HCT116 (cell line): ENCODE measurements around the gene LAMP1. TPM values are rescaled to one million over a fixed set of nuclear protein-coding genes. Genes with fewer than 3 reads are reported as not detected.

ENCODE experiments used
- ATAC-seq: fragments of 200-7000 bp; cut with Tn5 transposase; 2 replicates; pipeline ENCODE4 v1.9.1; 2020; ENCODE audit warnings: mild to moderate bottlenecking, moderate library complexity
- BruUV-seq: library from RNA; stranded (reverse); fragments of 400-500 nt; replicated peaks from 2 replicates; lab custom pipeline; 2021; lab: Mats Ljungman, UMichigan
- CTCF ChIA-PET: fragments of 300-600 bp; sonication (Branson Sonifier 250); formaldehyde crosslinking; loops from one replicate; lab custom pipeline; 2021; ENCODE audit warnings: antibody characterized with exemption; lab: Charles Lee
- POLR2A ChIA-PET: fragments of 300-600, 350-600 bp; sonication (Branson Sonifier 250); formaldehyde crosslinking; loops from one replicate; lab custom pipeline; 2021; ENCODE audit warnings: antibody characterized with exemption; lab: Charles Lee
- RAD21 ChIA-PET, 2 experiments: fragments of 300-600 bp; sonication (Branson Sonifier 250); formaldehyde crosslinking; loops; one replicate each; lab custom pipeline; 2023; ENCODE audit warnings: low total read pairs in 2 of 2; ENCODE audit not compliant: uncharacterized antibody in 2 of 2, unreplicated experiment in 2 of 2, low non-redundant PET in 1 of 2; lab: Charles Lee
- DNase-seq: peaks from one replicate; pipeline ENCODE4 v3.0.0-alpha.2; 2010; ENCODE audit warnings: low read depth, low spot score
- H2AFZ ChIP-seq: fragments of 200-600 bp; shearing (Covaris generic), sonication (generic); 2 replicates; pipeline ENCODE4 v1.6.1; 2017; ENCODE audit warnings: low read depth, mixed run types, mixed read lengths, antibody characterized with exemption, low read length; ENCODE audit not compliant: poor library complexity, severe bottlenecking
- H3K27ac ChIP-seq: 2 replicates; pipeline ENCODE4 v1.5.1; 2012; ENCODE audit warnings: low read depth, low read length
- H3K27me3 ChIP-seq: fragments of 200-600 bp; sonication (generic); 2 replicates; pipeline ENCODE4 v1.6.1; 2016; ENCODE audit warnings: mixed run types, low read length, mixed read lengths; ENCODE audit not compliant: insufficient read depth
- H3K36me3 ChIP-seq, 2 experiments: fragments of 200-500 bp in 1 of 2; fragments of 200-600 bp in 1 of 2; sonication (Bioruptor generic) in 1 of 2; sonication (generic) in 1 of 2; 2 replicates each; pipeline versions ENCODE4 v1.5.1 to v1.6.1; 2014 to 2016; ENCODE audit warnings: low read length in 2 of 2, inconsistent platforms in 1 of 2, mixed read lengths in 1 of 2, mixed run types in 1 of 2; ENCODE audit not compliant: insufficient read depth in 2 of 2, control insufficient read depth in 1 of 2
- H3K4me1 ChIP-seq, 2 experiments: fragments of 200-600 bp in 1 of 2; sonication (generic) in 1 of 2; 2 replicates each; pipeline versions ENCODE4 v1.5.1 to v1.6.1; 2012 to 2017; ENCODE audit warnings: low read length in 2 of 2, inconsistent platforms in 1 of 2, mild to moderate bottlenecking in 1 of 2, mixed read lengths in 1 of 2, mixed run types in 1 of 2, moderate library complexity in 1 of 2; ENCODE audit not compliant: insufficient read depth in 2 of 2, control insufficient read depth in 1 of 2
- H3K4me2 ChIP-seq: fragments of 200-600 bp; sonication (generic); 2 replicates; pipeline ENCODE4 v1.6.1; 2017; ENCODE audit warnings: mixed run types, low read length, mixed read lengths
- H3K4me3 ChIP-seq, 2 experiments: fragments of 200-600 bp in 1 of 2; sonication (generic) in 1 of 2; replicated peaks in 1 of 2; 2 replicates each; pipeline ENCODE4 v1.5.1; 2011 to 2016; ENCODE audit warnings: low read length in 2 of 2, control low read depth in 1 of 2, low read depth in 1 of 2, mild to moderate bottlenecking in 1 of 2, mixed read lengths in 1 of 2, mixed run types in 1 of 2
- H3K79me2 ChIP-seq: fragments of 200-600 bp; sonication (generic); 2 replicates; pipeline ENCODE4 v1.6.1; 2017; ENCODE audit warnings: mild to moderate bottlenecking, mixed run types, low read length, moderate library complexity, mixed read lengths; ENCODE audit not compliant: insufficient read depth
- H3K9ac ChIP-seq: fragments of 200-600 bp; sonication (generic); 2 replicates; pipeline ENCODE4 v1.6.1; 2016; ENCODE audit warnings: low read length, mixed read lengths
- H3K9me2 ChIP-seq: fragments of 200-600 bp; sonication (generic), shearing (Covaris generic); 2 replicates; pipeline ENCODE4 v1.6.1; 2017; ENCODE audit warnings: mixed run types, mild to moderate bottlenecking, moderate library complexity; ENCODE audit not compliant: insufficient read depth
- H3K9me3 ChIP-seq, 2 experiments: fragments of 200-500 bp in 1 of 2; fragments of 200-600 bp in 1 of 2; sonication (Bioruptor generic) in 1 of 2; sonication (generic) in 1 of 2; 2 replicates each; pipeline ENCODE4 v1.6.1; 2014 to 2017; ENCODE audit warnings: low read length in 2 of 2, mixed read lengths in 2 of 2, inconsistent platforms in 1 of 2, low read depth in 1 of 2, mild to moderate bottlenecking in 1 of 2, mixed run types in 1 of 2, moderate library complexity in 1 of 2; ENCODE audit not compliant: control insufficient read depth in 1 of 2, insufficient read depth in 1 of 2
- H4K20me1 ChIP-seq: fragments of 200-600 bp; sonication (generic), shearing (Covaris generic); 2 replicates; pipeline ENCODE4 v1.6.1; 2017; ENCODE audit warnings: mixed run types, mild to moderate bottlenecking, moderate library complexity; ENCODE audit not compliant: insufficient read depth
- CBX3 ChIP-seq: IDR thresholded peaks from 2 replicates; pipeline ENCODE4 v1.6.1; 2012; ENCODE audit warnings: low read depth
- CEBPB ChIP-seq: IDR thresholded peaks from 2 replicates; pipeline ENCODE4 v1.6.1; 2012; ENCODE audit warnings: low read depth
- EGR1 ChIP-seq: IDR thresholded peaks from 2 replicates; pipeline ENCODE4 v1.6.1; 2012; ENCODE audit warnings: low read depth
- ELF1 ChIP-seq: IDR thresholded peaks from 2 replicates; pipeline ENCODE4 v1.6.1; 2012; ENCODE audit warnings: low read depth, borderline replicate concordance
- FOSL1 ChIP-seq: IDR thresholded peaks from 2 replicates; pipeline ENCODE4 v1.6.1; 2012; ENCODE audit warnings: low read depth
- JUND ChIP-seq: IDR thresholded peaks from 2 replicates; pipeline ENCODE4 v1.6.1; 2012
- POLR2A ChIP-seq: IDR thresholded peaks from 2 replicates; pipeline ENCODE4 v1.7.0; 2011; ENCODE audit warnings: borderline replicate concordance; ENCODE audit not compliant: insufficient read depth, insufficient read length; ENCODE audit errors: extremely low read depth
- POLR2AphosphoS5 ChIP-seq: IDR thresholded peaks from 2 replicates; pipeline ENCODE4 v1.6.1; 2011; ENCODE audit warnings: mild to moderate bottlenecking, low read depth, low read length, moderate library complexity
- RAD21 ChIP-seq: IDR thresholded peaks from 2 replicates; pipeline ENCODE4 v1.6.1; 2012; ENCODE audit warnings: low read depth, mild to moderate bottlenecking
- SIN3A ChIP-seq: IDR thresholded peaks from 2 replicates; pipeline ENCODE4 v1.6.1; 2012; ENCODE audit warnings: low read depth
- SRF ChIP-seq: IDR thresholded peaks from 2 replicates; pipeline ENCODE4 v1.6.1; 2012; ENCODE audit warnings: low read depth
- TCF7L2 ChIP-seq: IDR thresholded peaks from 2 replicates; pipeline ENCODE4 v1.7.0; 2011; ENCODE audit warnings: borderline replicate concordance, inconsistent platforms; ENCODE audit not compliant: insufficient read depth, insufficient read length; ENCODE audit errors: extremely low read depth
- YY1 ChIP-seq: IDR thresholded peaks from 2 replicates; pipeline ENCODE4 v1.6.1; 2011; ENCODE audit warnings: low read length, low read depth, moderate library complexity, mild to moderate bottlenecking; ENCODE audit not compliant: insufficient replicate concordance; ENCODE audit errors: extremely low read depth
- ZNF274 ChIP-seq: fragments of 200-500 bp; sonication (Bioruptor generic); IDR thresholded peaks from 2 replicates; pipeline ENCODE4 v1.6.1; 2014; ENCODE audit warnings: mild to moderate bottlenecking, low read depth, low read length, inconsistent platforms
- intact Hi-C: fragments of 100-400 bp; cut with micrococcal nuclease; formaldehyde crosslinking; loops from 2 replicates; pipeline ENCODE4 v1.10.0; 2022
- total RNA-seq: library from RNA; stranded (reverse); gene quantifications from one replicate; pipeline ENCODE4 v1.2.1, GENCODE V29; 2021; ENCODE audit not compliant: unreplicated experiment
- TF ChIP-seq, protein P1 (sequence below): IDR thresholded peaks from 2 replicates; pipeline ENCODE4 v1.6.1; 2011; ENCODE audit warnings: mild to moderate bottlenecking, low read length, moderate library complexity; ENCODE audit not compliant: insufficient replicate concordance; ENCODE audit errors: extremely low read depth
- TF ChIP-seq, protein P2 (sequence below), 3 experiments: fragments of 200-600 bp in 1 of 3; sonication (generic) in 1 of 3; IDR thresholded peaks in 2 of 3; conservative IDR thresholded peaks in 1 of 3; 2 replicates each; pipeline ENCODE4 v1.5.1; 2012 to 2017; ENCODE audit warnings: low read depth in 2 of 3, low read length in 2 of 3, antibody characterized with exemption in 1 of 3, borderline replicate concordance in 1 of 3, control low read depth in 1 of 3, mild to moderate bottlenecking in 1 of 3, mixed read lengths in 1 of 3, mixed run types in 1 of 3, moderate library complexity in 1 of 3; ENCODE audit not compliant: insufficient read depth in 1 of 3
- TF ChIP-seq, protein P3 (sequence below): IDR thresholded peaks from 2 replicates; pipeline ENCODE4 v1.6.1; 2012

LAMP1 gene
- total RNA-seq, 1 experiment from 2014 or later = 158 TPM

DNA sequence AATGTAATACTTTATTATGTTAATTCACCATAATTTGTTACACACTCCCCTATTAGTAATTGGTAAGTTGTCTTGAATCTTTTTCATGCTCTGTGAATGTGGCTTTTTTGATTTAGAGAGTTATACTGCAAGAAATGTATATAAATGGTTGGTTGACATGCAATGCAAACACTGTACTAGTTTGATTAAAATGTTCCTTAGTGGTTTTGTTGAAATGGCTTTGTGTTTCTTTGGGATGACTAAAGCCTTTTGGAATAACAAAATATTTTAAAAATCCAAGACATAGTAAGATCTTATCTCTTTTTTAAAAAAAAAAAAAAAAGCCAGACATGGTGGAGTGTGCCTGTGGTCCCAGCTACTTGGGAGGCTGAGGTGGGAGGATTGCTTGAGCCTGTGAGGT lies 10.5 kb downstream of the LAMP1 start:
- POLR2A ChIA-PET = interaction anchor here (0.7 kb wide), 1 partner anchor 543 kb away, joined by 3 read pairs; no protein-coding TSS in a partner anchor
- RAD21 ChIA-PET = no interaction called here
- Histone ChIP-seq H3K27me3 (no peaks in the 10 kb centered on the region), H4K20me1 (no peaks in the 10 kb centered on the region), H3K27ac (no peak overlapping the region), H3K4me2 (no peak overlapping the region), H3K4me1 (no peaks in the 10 kb centered on the region), H3K9me3 (no peaks in the 10 kb centered on the region), H3K4me3 (no peak overlapping the region), H3K9ac (no peak overlapping the region), H3K36me3 (peaks cover 9 to 14% of the 10 kb centered on the region in 2 experiments; a peak in 3 of 4 replicates), H3K79me2 (peaks cover 67% of the 10 kb centered on the region), H3K9me2 (no peaks in the 10 kb centered on the region), H2AFZ (no peak overlapping the region)
- TF ChIP-seq TCF7L2 (no peak), FOSL1 (no peak), RAD21 (no peak)
- intact Hi-C loops = no loop called here
- no TSS peak for BruUV-seq
- ATAC-seq (no peak), DNase-seq (no peak)
- CTCF ChIA-PET = no interaction called here

DNA sequence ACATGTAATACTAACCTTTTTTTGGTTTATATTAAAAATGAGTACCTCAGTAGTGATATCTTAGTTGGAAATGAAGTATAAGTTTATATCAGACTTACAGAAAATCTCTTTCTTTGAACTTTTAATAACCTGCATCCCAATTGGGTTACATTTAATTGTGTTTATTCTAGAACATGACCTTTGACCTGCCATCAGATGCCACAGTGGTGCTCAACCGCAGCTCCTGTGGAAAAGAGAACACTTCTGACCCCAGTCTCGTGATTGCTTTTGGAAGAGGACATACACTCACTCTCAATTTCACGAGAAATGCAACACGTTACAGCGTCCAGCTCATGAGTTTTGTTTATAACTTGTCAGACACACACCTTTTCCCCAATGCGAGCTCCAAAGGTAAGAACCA lies 12.4 kb downstream of the LAMP1 start:
- Histone ChIP-seq H3K4me2 (no peak overlapping the region), H3K9ac (no peak overlapping the region), H3K9me3 (no peaks in the 10 kb centered on the region), H3K79me2 (peaks cover 47% of the 10 kb centered on the region), H3K27me3 (no peaks in the 10 kb centered on the region), H3K36me3 (peaks cover 9 to 14% of the 10 kb centered on the region in 2 experiments; a peak in 3 of 4 replicates), H2AFZ (no peak overlapping the region), H3K4me1 (peaks cover 6 to 16% of the 10 kb centered on the region in 2 experiments; a peak in 3 of 4 replicates), H3K4me3 (no peak overlapping the region), H3K27ac (no peak overlapping the region), H4K20me1 (no peaks in the 10 kb centered on the region), H3K9me2 (no peaks in the 10 kb centered on the region)
- POLR2A ChIA-PET = no interaction called here
- ATAC-seq (no peak), DNase-seq (no peak)
- RAD21 ChIA-PET = no interaction called here
- intact Hi-C loops = no loop called here
- CTCF ChIA-PET = no interaction called here
- TF ChIP-seq ELF1 (no peak), EGR1 (no peak), ZNF274 (no peak), SIN3A (no peak), JUND (no peak), CEBPB (no peak), POLR2AphosphoS5 (no peak), TCF7L2 (no peak), SRF (no peak), CBX3 (no peak), POLR2A (no peak), YY1 (no peak), RAD21 (no peak)
- TF ChIP-seq, protein P1, sequence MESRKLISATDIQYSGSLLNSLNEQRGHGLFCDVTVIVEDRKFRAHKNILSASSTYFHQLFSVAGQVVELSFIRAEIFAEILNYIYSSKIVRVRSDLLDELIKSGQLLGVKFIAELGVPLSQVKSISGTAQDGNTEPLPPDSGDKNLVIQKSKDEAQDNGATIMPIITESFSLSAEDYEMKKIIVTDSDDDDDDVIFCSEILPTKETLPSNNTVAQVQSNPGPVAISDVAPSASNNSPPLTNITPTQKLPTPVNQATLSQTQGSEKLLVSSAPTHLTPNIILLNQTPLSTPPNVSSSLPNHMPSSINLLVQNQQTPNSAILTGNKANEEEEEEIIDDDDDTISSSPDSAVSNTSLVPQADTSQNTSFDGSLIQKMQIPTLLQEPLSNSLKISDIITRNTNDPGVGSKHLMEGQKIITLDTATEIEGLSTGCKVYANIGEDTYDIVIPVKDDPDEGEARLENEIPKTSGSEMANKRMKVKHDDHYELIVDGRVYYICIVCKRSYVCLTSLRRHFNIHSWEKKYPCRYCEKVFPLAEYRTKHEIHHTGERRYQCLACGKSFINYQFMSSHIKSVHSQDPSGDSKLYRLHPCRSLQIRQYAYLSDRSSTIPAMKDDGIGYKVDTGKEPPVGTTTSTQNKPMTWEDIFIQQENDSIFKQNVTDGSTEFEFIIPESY = no peak
- TF ChIP-seq, protein P2, sequence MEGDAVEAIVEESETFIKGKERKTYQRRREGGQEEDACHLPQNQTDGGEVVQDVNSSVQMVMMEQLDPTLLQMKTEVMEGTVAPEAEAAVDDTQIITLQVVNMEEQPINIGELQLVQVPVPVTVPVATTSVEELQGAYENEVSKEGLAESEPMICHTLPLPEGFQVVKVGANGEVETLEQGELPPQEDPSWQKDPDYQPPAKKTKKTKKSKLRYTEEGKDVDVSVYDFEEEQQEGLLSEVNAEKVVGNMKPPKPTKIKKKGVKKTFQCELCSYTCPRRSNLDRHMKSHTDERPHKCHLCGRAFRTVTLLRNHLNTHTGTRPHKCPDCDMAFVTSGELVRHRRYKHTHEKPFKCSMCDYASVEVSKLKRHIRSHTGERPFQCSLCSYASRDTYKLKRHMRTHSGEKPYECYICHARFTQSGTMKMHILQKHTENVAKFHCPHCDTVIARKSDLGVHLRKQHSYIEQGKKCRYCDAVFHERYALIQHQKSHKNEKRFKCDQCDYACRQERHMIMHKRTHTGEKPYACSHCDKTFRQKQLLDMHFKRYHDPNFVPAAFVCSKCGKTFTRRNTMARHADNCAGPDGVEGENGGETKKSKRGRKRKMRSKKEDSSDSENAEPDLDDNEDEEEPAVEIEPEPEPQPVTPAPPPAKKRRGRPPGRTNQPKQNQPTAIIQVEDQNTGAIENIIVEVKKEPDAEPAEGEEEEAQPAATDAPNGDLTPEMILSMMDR (IDR thresholded peaks at IDR 0.05 in 2 of 3, conservative IDR thresholded peaks at IDR 0.05 in 1 of 3; ENCODE audit: borderline replicate concordance in 1 of 3, insufficient read depth in 1 of 3, low read depth in 2 of 3, low read length in 2 of 3) = no peak
- TF ChIP-seq, protein P3, sequence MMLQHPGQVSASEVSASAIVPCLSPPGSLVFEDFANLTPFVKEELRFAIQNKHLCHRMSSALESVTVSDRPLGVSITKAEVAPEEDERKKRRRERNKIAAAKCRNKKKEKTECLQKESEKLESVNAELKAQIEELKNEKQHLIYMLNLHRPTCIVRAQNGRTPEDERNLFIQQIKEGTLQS = no peak
- no TSS peak for BruUV-seq
